H1 (cell line): ENCODE measurements around the gene RPL18A. TPM values are rescaled to one million over a fixed set of nuclear protein-coding genes. Genes with fewer than 3 reads are reported as not detected.

Experiments used
- CTCF ChIA-PET: fragments of 300-600 bp; sonication (Branson Sonifier 250); formaldehyde crosslinking; loops from one replicate; lab custom pipeline; 2021; ENCODE audit not compliant: partially characterized antibody; lab: Charles Lee
- POLR2A ChIA-PET: fragments of 300-600 bp; sonication (Branson Sonifier 250); formaldehyde crosslinking; loops from one replicate; lab custom pipeline; 2021; ENCODE audit warnings: inconsistent platforms; ENCODE audit not compliant: partially characterized antibody; lab: Charles Lee
- DNase-seq, 2 experiments: peaks; one replicate each; pipeline versions ENCODE4 v3.0.0 to v3.0.0-alpha.2; 2010 to 2022; ENCODE audit warnings: low spot score in 2 of 2, low read depth in 1 of 2, mixed read lengths in 1 of 2
- FAIRE-seq: peaks from 2 replicates; lab custom pipeline; 2011; peaks lifted over from hg19 to GRCh38; lab: Jason Lieb, UNC
- H2AFZ ChIP-seq: 2 replicates; pipeline ENCODE4 v1.8.1; 2012; ENCODE audit warnings: low read length, inconsistent platforms
- H2AK5ac ChIP-seq: 2 replicates; pipeline ENCODE4 v1.6.1; 2013; ENCODE audit warnings: low read depth, low read length
- H2BK120ac ChIP-seq: replicated peaks from 2 replicates; pipeline ENCODE3; 2013; ENCODE audit warnings: low read depth, low read length, inconsistent platforms
- H2BK12ac ChIP-seq: 2 replicates; pipeline ENCODE4 v1.6.1; 2013; ENCODE audit warnings: low read depth, low read length
- H2BK15ac ChIP-seq: 2 replicates; pipeline ENCODE4 v1.6.1; 2013; ENCODE audit warnings: low read length
- H2BK20ac ChIP-seq: 2 replicates; pipeline ENCODE4 v1.6.1; 2013; ENCODE audit warnings: low read length
- H2BK5ac ChIP-seq: 2 replicates; pipeline ENCODE4 v1.6.1; 2013; ENCODE audit warnings: low read depth, low read length
- H3K14ac ChIP-seq: 2 replicates; pipeline ENCODE4 v1.6.1; 2013; ENCODE audit warnings: inconsistent platforms; ENCODE audit not compliant: insufficient read length
- H3K18ac ChIP-seq: 2 replicates; pipeline ENCODE4 v1.6.1; 2013; ENCODE audit warnings: low read length; ENCODE audit errors: extremely low read depth
- H3K23ac ChIP-seq: 2 replicates; pipeline ENCODE4 v1.6.1; 2013; ENCODE audit warnings: inconsistent platforms; ENCODE audit not compliant: insufficient read length
- H3K23me2 ChIP-seq: 2 replicates; pipeline ENCODE4 v1.6.1; 2013; ENCODE audit warnings: low read depth, low read length
- H3K27ac ChIP-seq: 2 replicates; pipeline ENCODE4 v1.6.1; 2011; ENCODE audit warnings: low read depth, low read length, inconsistent platforms
- H3K27me3 ChIP-seq, 4 experiments: replicated peaks in 1 of 4; 1 replicate in 1 of 4; 2 replicates in 3 of 4; pipeline versions ENCODE4 v1.6.1 to v1.8.1; 2011 to 2013; ENCODE audit warnings: low read length in 3 of 4, mild to moderate bottlenecking in 3 of 4, inconsistent platforms in 2 of 4, mixed read lengths in 2 of 4, moderate library complexity in 1 of 4; ENCODE audit not compliant: control insufficient read depth in 3 of 4, insufficient read depth in 3 of 4; ENCODE audit errors: extremely low read depth in 1 of 4
- H3K36me3 ChIP-seq, 4 experiments: 2 replicates each; pipeline versions ENCODE4 v1.6.1 to v1.8.1; 2011 to 2013; ENCODE audit warnings: mild to moderate bottlenecking in 4 of 4, low read length in 3 of 4, moderate library complexity in 2 of 4, control low read depth in 1 of 4, inconsistent platforms in 1 of 4; ENCODE audit not compliant: insufficient read depth in 4 of 4, control insufficient read depth in 2 of 4
- H3K4ac ChIP-seq: replicated peaks from 2 replicates; pipeline ENCODE3; 2013; ENCODE audit warnings: low read length, low read depth, mixed read lengths, inconsistent platforms; ENCODE audit not compliant: insufficient read length
- H3K4me1 ChIP-seq, 4 experiments: replicated peaks in 1 of 4; 1 replicate in 1 of 4; 2 replicates in 3 of 4; pipeline versions ENCODE4 v1.6.1 to v1.8.1; 2011 to 2013; ENCODE audit warnings: low read length in 3 of 4, inconsistent platforms in 2 of 4, mixed read lengths in 1 of 4; ENCODE audit not compliant: insufficient read depth in 4 of 4, control insufficient read depth in 3 of 4
- H3K4me2 ChIP-seq, 2 experiments: 2 replicates each; pipeline versions ENCODE4 v1.6.1 to v1.8.1; 2011 to 2013; ENCODE audit warnings: low read depth in 2 of 2, low read length in 2 of 2, control low read depth in 1 of 2, inconsistent platforms in 1 of 2, mild to moderate bottlenecking in 1 of 2; ENCODE audit not compliant: insufficient read depth in 1 of 2
- H3K4me3 ChIP-seq, 4 experiments: fragments of 200-600, 300-600 bp in 1 of 4; sonication (generic), shearing (Covaris generic), sonication (Bioruptor Twin) in 1 of 4; 2 replicates each; pipeline versions ENCODE4 v1.5.1 to v1.8.1; 2011 to 2016; ENCODE audit warnings: low read length in 4 of 4, low read depth in 3 of 4, control low read depth in 2 of 4, inconsistent platforms in 2 of 4, mild to moderate bottlenecking in 2 of 4, mixed read lengths in 1 of 4, moderate library complexity in 1 of 4; ENCODE audit not compliant: insufficient read depth in 2 of 4; ENCODE audit errors: extremely low read depth in 1 of 4
- H3K56ac ChIP-seq: replicated peaks from 2 replicates; pipeline ENCODE3; 2013; ENCODE audit warnings: low read depth, mild to moderate bottlenecking, mixed read lengths, low read length, inconsistent platforms; ENCODE audit not compliant: insufficient read length
- H3K79me1 ChIP-seq: 2 replicates; pipeline ENCODE4 v1.6.1; 2013; ENCODE audit warnings: low read depth, low read length, control low read depth
- H3K79me2 ChIP-seq, 2 experiments: 2 replicates each; pipeline versions ENCODE4 v1.6.1 to v1.8.1; 2012 to 2013; ENCODE audit warnings: low read length in 2 of 2, mild to moderate bottlenecking in 2 of 2, inconsistent platforms in 1 of 2; ENCODE audit not compliant: insufficient read depth in 2 of 2, control insufficient read depth in 1 of 2
- H3K9ac ChIP-seq, 4 experiments: replicated peaks in 1 of 4; 1 replicate in 1 of 4; 2 replicates in 3 of 4; pipeline versions ENCODE4 v1.6.1 to v1.8.1; 2011 to 2013; ENCODE audit warnings: low read depth in 3 of 4, low read length in 3 of 4, control low read depth in 2 of 4, mild to moderate bottlenecking in 2 of 4, moderate library complexity in 2 of 4, inconsistent platforms in 1 of 4; ENCODE audit errors: extremely low read depth in 1 of 4
- H3K9me3 ChIP-seq, 2 experiments: 2 replicates each; pipeline versions ENCODE4 v1.6.1 to v1.8.1; 2012 to 2013; ENCODE audit warnings: mild to moderate bottlenecking in 2 of 2, moderate library complexity in 2 of 2, control low read depth in 1 of 2, inconsistent platforms in 1 of 2, low read depth in 1 of 2, low read length in 1 of 2, mixed read lengths in 1 of 2; ENCODE audit not compliant: insufficient read depth in 2 of 2
- H4K20me1 ChIP-seq, 2 experiments: replicated peaks in 1 of 2; 2 replicates each; pipeline versions ENCODE3 to v1.8.1; 2011 to 2013; ENCODE audit warnings: inconsistent platforms in 2 of 2, low read length in 2 of 2, mild to moderate bottlenecking in 1 of 2; ENCODE audit not compliant: insufficient read depth in 2 of 2, control insufficient read depth in 1 of 2
- H4K5ac ChIP-seq: 2 replicates; pipeline ENCODE4 v1.6.1; 2013; ENCODE audit warnings: low read length, low read depth, mixed read lengths, inconsistent platforms; ENCODE audit not compliant: insufficient read length
- H4K8ac ChIP-seq: 2 replicates; pipeline ENCODE4 v1.8.0; 2013; ENCODE audit warnings: mild to moderate bottlenecking, moderate library complexity, low read length, inconsistent platforms; ENCODE audit not compliant: insufficient read depth; ENCODE audit errors: extremely low read depth
- H4K91ac ChIP-seq: replicated peaks from 2 replicates; pipeline ENCODE3; 2013; ENCODE audit warnings: low read length, mixed read lengths, inconsistent platforms; ENCODE audit not compliant: insufficient read length
- BACH1 ChIP-seq: IDR thresholded peaks from 2 replicates; pipeline ENCODE4 v1.6.1; 2012; ENCODE audit warnings: low read length, improper control_type of control experiment
- CBX5 ChIP-seq: fragments of 300-800, 300-1000 bp; sonication (generic); IDR thresholded peaks from 2 replicates; pipeline ENCODE4 v1.7.1; 2016; ENCODE audit warnings: antibody characterized with exemption, low read length, low read depth
- EZH2 ChIP-seq: fragments of 200-600 bp; sonication (generic); IDR thresholded peaks from 2 replicates; pipeline ENCODE4 v1.7.1; 2012; ENCODE audit warnings: low read depth, mild to moderate bottlenecking, moderate library complexity, low read length, inconsistent platforms; ENCODE audit not compliant: severe bottlenecking
- KDM5A ChIP-seq: fragments of 200-600 bp; IDR thresholded peaks from 2 replicates; pipeline ENCODE4 v1.7.1; 2012; ENCODE audit warnings: mild to moderate bottlenecking, low read length, inconsistent platforms, mixed read lengths
- MAFK ChIP-seq: IDR thresholded peaks from 2 replicates; pipeline ENCODE4 v1.6.1; 2012; ENCODE audit warnings: low read depth, mild to moderate bottlenecking, improper control_type of control experiment, low read length
- NANOG ChIP-seq: IDR thresholded peaks from 2 replicates; pipeline ENCODE4 v1.6.1; 2011; ENCODE audit warnings: low read length, low read depth, mild to moderate bottlenecking, inconsistent platforms; ENCODE audit not compliant: insufficient read depth, poor library complexity, severe bottlenecking
- NRF1 ChIP-seq: IDR thresholded peaks from 2 replicates; pipeline ENCODE4 v1.6.1; 2011; ENCODE audit warnings: mild to moderate bottlenecking, low read depth, low read length, improper control_type of control experiment
- POLR2A ChIP-seq, 2 experiments: IDR thresholded peaks; 1 replicate in 1 of 2; 2 replicates in 1 of 2; pipeline ENCODE4 v1.6.1; 2011; ENCODE audit warnings: low read depth in 2 of 2, low read length in 2 of 2, mild to moderate bottlenecking in 2 of 2; ENCODE audit errors: control extremely low read depth in 1 of 2
- POU5F1 ChIP-seq: IDR thresholded peaks from 2 replicates; pipeline ENCODE4 v1.6.1; 2011; ENCODE audit warnings: low read depth, mild to moderate bottlenecking, low read length, moderate library complexity
- SP1 ChIP-seq: IDR thresholded peaks from 2 replicates; pipeline ENCODE4 v1.6.1; 2011; ENCODE audit warnings: low read depth, low read length
- SP4 ChIP-seq: IDR thresholded peaks from 2 replicates; pipeline ENCODE4 v1.6.1; 2012; ENCODE audit warnings: low read length, inconsistent platforms
- TAF1 ChIP-seq: IDR thresholded peaks from 2 replicates; pipeline ENCODE4 v1.6.1; 2011; ENCODE audit warnings: mild to moderate bottlenecking, low read depth, low read length
- ZNF274 ChIP-seq: IDR thresholded peaks from 2 replicates; pipeline ENCODE4 v1.7.0; 2012; ENCODE audit warnings: low read length, borderline replicate concordance; ENCODE audit errors: extremely low read depth
- WGBS, 2 experiments: shearing (Covaris generic) in 1 of 2; methylation state at CpG; one replicate each; pipeline versions ENCODE4 v1.1.6 to v1.1.7; 2013 to 2015; ENCODE audit warnings: low lambda C conversion rate in 2 of 2, mixed read lengths in 2 of 2, inconsistent platforms in 1 of 2, low coverage in 1 of 2, missing lambda C conversion rate in 1 of 2; ENCODE audit not compliant: insufficient replicate concordance in 2 of 2, insufficient coverage in 1 of 2, insufficient read length in 1 of 2; ENCODE audit errors: extremely low coverage in 1 of 2, missing lambda C conversion rate in 1 of 2; 5-methylcytosine and 5-hydroxymethylcytosine counted together
- polyA plus RNA-seq, 7 experiments: library from polyadenylated mRNA; depleted of rRNA in 3 of 7; stranded (reverse) in 5 of 7; unstranded in 2 of 7; fragments of >200 nt in 5 of 7; fragments of 200-250 nt in 2 of 7; gene quantifications; 1 replicate in 5 of 7; 2 replicates in 1 of 7; 4 replicates in 1 of 7; pipeline versions ENCODE4 v1.2.1 to v1.2.3, GENCODE V29; 2011 to 2013; ENCODE audit warnings: missing spikeins in 2 of 7, mixed read lengths in 2 of 7
- total RNA-seq: library from RNA; stranded (reverse); fragmentation: NEBNext Ultra II Directional; extraction: Animal tissue kit (Norgen Biotek cat#: 25700); gene quantifications from 2 replicates; pipeline ENCODE4 v1.2.1, GENCODE V29; 2021
- TF ChIP-seq, protein P1 (sequence below): IDR thresholded peaks from 2 replicates; pipeline ENCODE4 v1.6.1; 2012; ENCODE audit warnings: inconsistent platforms

RPL18A gene
- total and polyA plus RNA-seq, 2 of the 8 experiments (the other 6 are each of a cell fraction or from before 2014, with no cell fraction given), result 2,749 to 3,938 TPM

DNA sequence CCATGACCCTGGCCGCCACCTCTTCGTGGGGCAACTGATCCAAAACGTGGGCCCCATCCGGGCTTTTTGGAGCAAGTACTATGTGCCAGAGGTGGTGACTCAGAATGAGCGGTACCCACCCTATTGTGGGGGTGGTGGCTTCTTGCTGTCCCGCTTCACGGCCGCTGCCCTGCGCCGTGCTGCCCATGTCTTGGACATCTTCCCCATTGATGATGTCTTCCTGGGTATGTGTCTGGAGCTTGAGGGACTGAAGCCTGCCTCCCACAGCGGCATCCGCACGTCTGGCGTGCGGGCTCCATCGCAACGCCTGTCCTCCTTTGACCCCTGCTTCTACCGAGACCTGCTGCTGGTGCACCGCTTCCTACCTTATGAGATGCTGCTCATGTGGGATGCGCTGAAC, 48.0 kb upstream of the RPL18A start:
- 86% methylated on average over 20 of the region's 20 CpGs; no CpG with 5 or more reads in 1 of the 2 experiments for WGBS, 2 experiments
- DNase-seq (no peak), FAIRE-seq (no peak)

More for the DNA sequence above, 48.0 kb upstream of the RPL18A start:
- no peaks in the 10 kb centered on the region for H3K4me1 ChIP-seq
- no peak overlapping the region for H2BK120ac ChIP-seq
- no peak overlapping the region for H4K5ac ChIP-seq
- H3K9ac ChIP-seq, result no peak overlapping the region
- no peak overlapping the region for H4K91ac ChIP-seq
- H3K36me3 ChIP-seq, result no peaks in the 10 kb centered on the region
- H3K23me2 ChIP-seq, result peaks cover 2% of the 10 kb centered on the region; the same call in 1 of the 2 replicates
- no peaks in the 10 kb centered on the region for H4K20me1 ChIP-seq
- no peaks in the 10 kb centered on the region for H3K9me3 ChIP-seq
- no peak overlapping the region for H2BK5ac ChIP-seq
- no peaks in the 10 kb centered on the region for H3K79me2 ChIP-seq
- H3K4ac ChIP-seq, result no peak overlapping the region
- H3K4me2 ChIP-seq, result no peak overlapping the region
- TF ChIP-seq CBX5 (no peak), SP1 (no peak), ZNF274 (no peak), MAFK (no peak), NANOG (no peak), TAF1 (no peak), NRF1 (no peak), EZH2 (no peak), POLR2A (IDR thresholded peaks at IDR 0.05; ENCODE audit: control extremely low read depth in 1 of 2, low read depth in 2 of 2, low read length in 2 of 2) (no peak), KDM5A (no peak), SP4 (no peak), POU5F1 (no peak), BACH1 (no peak)
- TF ChIP-seq, protein P1, sequence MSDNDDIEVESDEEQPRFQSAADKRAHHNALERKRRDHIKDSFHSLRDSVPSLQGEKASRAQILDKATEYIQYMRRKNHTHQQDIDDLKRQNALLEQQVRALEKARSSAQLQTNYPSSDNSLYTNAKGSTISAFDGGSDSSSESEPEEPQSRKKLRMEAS, result no peak
- TF ChIP-seq, all 59 proteins: peak for 0
- CTCF ChIA-PET, result interaction anchor here (1.1 kb wide), 3 partner anchors 9 to 18 kb away, joined by 3 read pairs; no protein-coding TSS in a partner anchor
- Histone ChIP-seq H3K27me3 (no peaks in the 10 kb centered on the region; a peak in 1 of 7 replicates), H3K56ac (no peak overlapping the region), H3K23ac (no peak overlapping the region), H3K4me3 (no peak overlapping the region), H2BK12ac (no peak overlapping the region), H2BK15ac (no peak overlapping the region), H3K14ac (no peak overlapping the region), H4K8ac (no peak overlapping the region), H3K18ac (no peak overlapping the region), H2BK20ac (no peak overlapping the region), H2AFZ (no peak overlapping the region), H3K27ac (no peak overlapping the region), H2AK5ac (no peak overlapping the region), H3K79me1 (no peaks in the 10 kb centered on the region)
- POLR2A ChIA-PET, result interaction anchor here (0.8 to 3.1 kb wide), 3 partner anchors 17 to 48 kb away, joined by 4 to 10 read pairs (median 4); partner anchors contain the start of genes B3GNT3 and RPL18A
